KMS-11 (cell line): ENCODE results near the gene LCAT.
A peak's percentile ranks its signal among the peaks of the same experiment; 100 is the strongest.
"Not testable (repeated sequence)": the region's sequence is repeated elsewhere in the genome, so short reads cannot be mapped to it uniquely, and the experiment has no call there.

Experiments used
- H2AFZ ChIP-seq: fragments of 200-600 bp; sonication (generic); 2 replicates; pipeline ENCODE4 v1.6.1; 2016; ENCODE audit warnings: antibody characterized with exemption, mixed run types, low read depth
- H3K27ac ChIP-seq: fragments of 200-600 bp; sonication (generic); 2 replicates; pipeline ENCODE4 v1.6.1; 2016; ENCODE audit warnings: mild to moderate bottlenecking, mixed run types
- H3K27me3 ChIP-seq: fragments of 200-600 bp; sonication (generic); 2 replicates; pipeline ENCODE4 v1.6.1; 2017; ENCODE audit warnings: mild to moderate bottlenecking, low read depth, mixed run types, moderate library complexity; ENCODE audit not compliant: insufficient read depth
- H3K36me3 ChIP-seq: fragments of 200-600 bp; sonication (generic); 2 replicates; pipeline ENCODE4 v1.6.1; 2017; ENCODE audit warnings: mild to moderate bottlenecking, mixed run types; ENCODE audit not compliant: insufficient read depth
- H3K4me1 ChIP-seq: fragments of 200-600 bp; sonication (generic); 2 replicates; pipeline ENCODE4 v1.6.1; 2016; ENCODE audit warnings: mild to moderate bottlenecking, low read depth, mixed run types; ENCODE audit not compliant: poor library complexity, severe bottlenecking
- H3K4me2 ChIP-seq: fragments of 200-600 bp; sonication (generic); 2 replicates; pipeline ENCODE4 v1.7.0; 2016; ENCODE audit warnings: mild to moderate bottlenecking, mixed run types
- H3K4me3 ChIP-seq: fragments of 200-600 bp; sonication (generic); IDR thresholded peaks from 2 replicates; pipeline ENCODE4 v1.6.1; 2017; ENCODE audit warnings: low read depth, low read length, mixed read lengths; ENCODE audit not compliant: insufficient read depth
- H3K79me2 ChIP-seq: fragments of 200-600 bp; sonication (generic); 2 replicates; pipeline ENCODE4 v1.6.1; 2016; ENCODE audit warnings: low read depth, mixed run types; ENCODE audit not compliant: insufficient read depth
- H3K9ac ChIP-seq: fragments of 200-600 bp; sonication (generic); 2 replicates; pipeline ENCODE4 v1.6.1; 2016; ENCODE audit warnings: mild to moderate bottlenecking, mixed run types
- H4K20me1 ChIP-seq: fragments of 200-600 bp; sonication (generic); 2 replicates; pipeline ENCODE4 v1.6.1; 2016; ENCODE audit warnings: mild to moderate bottlenecking, mixed run types; ENCODE audit not compliant: insufficient read depth
- TF ChIP-seq, protein P1 (sequence below): fragments of 200-600 bp; sonication (generic); conservative IDR thresholded peaks from 2 replicates; pipeline ENCODE4 v1.6.1; 2017; ENCODE audit warnings: low read depth, mild to moderate bottlenecking, antibody characterized with exemption, low read length, moderate library complexity, mixed read lengths

LCAT gene

DNA sequence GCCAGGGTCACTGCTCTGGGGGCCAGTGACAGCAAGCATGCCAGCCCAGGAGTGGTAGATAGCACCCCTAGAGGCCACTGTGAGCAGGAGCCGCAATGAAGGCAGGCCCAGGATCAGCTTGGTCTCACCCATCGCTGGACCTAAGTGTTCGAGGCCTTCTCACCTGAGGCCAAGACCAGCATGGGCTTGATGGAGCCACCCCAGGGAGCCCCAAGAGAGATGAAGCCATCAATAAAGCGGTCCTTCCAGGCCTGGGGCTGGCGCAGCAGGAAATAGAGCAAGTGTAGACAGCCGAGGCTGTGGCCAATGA is 1.8 kb downstream of the LCAT start:
- peaks cover 6% of the 10 kb centered on the region for H3K4me1 ChIP-seq
- no peak overlapping the region for H3K4me2 ChIP-seq
- H3K9ac ChIP-seq, result no peak overlapping the region
- H3K4me3 ChIP-seq, result no peak overlapping the region
- no peaks in the 10 kb centered on the region for H3K27me3 ChIP-seq
- no peaks in the 10 kb centered on the region for H3K36me3 ChIP-seq
- TF ChIP-seq, protein P1, sequence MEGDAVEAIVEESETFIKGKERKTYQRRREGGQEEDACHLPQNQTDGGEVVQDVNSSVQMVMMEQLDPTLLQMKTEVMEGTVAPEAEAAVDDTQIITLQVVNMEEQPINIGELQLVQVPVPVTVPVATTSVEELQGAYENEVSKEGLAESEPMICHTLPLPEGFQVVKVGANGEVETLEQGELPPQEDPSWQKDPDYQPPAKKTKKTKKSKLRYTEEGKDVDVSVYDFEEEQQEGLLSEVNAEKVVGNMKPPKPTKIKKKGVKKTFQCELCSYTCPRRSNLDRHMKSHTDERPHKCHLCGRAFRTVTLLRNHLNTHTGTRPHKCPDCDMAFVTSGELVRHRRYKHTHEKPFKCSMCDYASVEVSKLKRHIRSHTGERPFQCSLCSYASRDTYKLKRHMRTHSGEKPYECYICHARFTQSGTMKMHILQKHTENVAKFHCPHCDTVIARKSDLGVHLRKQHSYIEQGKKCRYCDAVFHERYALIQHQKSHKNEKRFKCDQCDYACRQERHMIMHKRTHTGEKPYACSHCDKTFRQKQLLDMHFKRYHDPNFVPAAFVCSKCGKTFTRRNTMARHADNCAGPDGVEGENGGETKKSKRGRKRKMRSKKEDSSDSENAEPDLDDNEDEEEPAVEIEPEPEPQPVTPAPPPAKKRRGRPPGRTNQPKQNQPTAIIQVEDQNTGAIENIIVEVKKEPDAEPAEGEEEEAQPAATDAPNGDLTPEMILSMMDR, result peak; percentile 76
- no peak overlapping the region for H2AFZ ChIP-seq
- H3K79me2 ChIP-seq, result no peaks in the 10 kb centered on the region
- H3K27ac ChIP-seq, result no peak overlapping the region
- no peaks in the 10 kb centered on the region for H4K20me1 ChIP-seq

DNA sequence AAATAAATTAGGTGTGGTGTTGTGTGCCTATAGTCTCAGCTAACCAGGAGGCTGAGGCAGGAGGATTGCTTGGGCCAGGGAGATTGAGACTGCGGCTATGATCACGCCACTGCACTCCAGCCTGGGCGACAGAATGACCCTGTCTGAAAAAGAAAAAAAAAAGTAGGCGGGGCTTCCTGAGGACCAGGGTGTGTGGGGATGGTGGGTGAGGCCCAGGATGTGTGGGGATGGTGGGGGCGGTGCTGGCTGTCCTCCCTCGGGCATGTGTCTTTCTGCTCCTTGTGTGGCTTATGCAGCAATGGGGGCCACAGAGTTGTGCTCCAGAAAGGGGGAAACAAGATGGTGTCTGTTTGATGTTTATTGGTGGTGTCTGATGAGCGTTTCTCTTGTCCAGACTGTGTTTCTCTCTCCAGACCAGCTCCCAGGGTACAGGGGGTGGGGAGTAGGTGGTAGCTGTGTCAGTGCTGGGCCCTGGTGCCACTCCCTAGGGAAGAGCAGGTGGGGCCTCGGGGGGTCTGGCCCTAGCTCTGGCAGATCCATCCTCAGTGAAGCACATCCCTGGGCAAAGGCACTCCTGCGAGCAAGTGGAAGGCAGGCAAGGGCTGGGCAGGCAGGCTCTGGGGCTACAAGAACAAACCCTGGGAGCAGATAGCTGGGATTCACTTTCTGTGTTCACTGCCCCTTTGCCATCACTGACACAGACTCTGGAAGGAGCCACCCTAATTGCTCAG is 2.3 kb downstream of the LCAT start:
- TF ChIP-seq, protein P1, result no peak; the same call in 1 of the 2 replicates
- Histone ChIP-seq H3K27me3 (no peaks in the 10 kb centered on the region), H4K20me1 (no peaks in the 10 kb centered on the region), H3K4me2 (no peak overlapping the region), H3K36me3 (no peaks in the 10 kb centered on the region), H3K79me2 (no peaks in the 10 kb centered on the region), H3K4me3 (no peak overlapping the region), H3K27ac (no peak overlapping the region), H3K4me1 (peaks cover 9% of the 10 kb centered on the region), H3K9ac (no peak overlapping the region), H2AFZ (no peak overlapping the region)

DNA sequence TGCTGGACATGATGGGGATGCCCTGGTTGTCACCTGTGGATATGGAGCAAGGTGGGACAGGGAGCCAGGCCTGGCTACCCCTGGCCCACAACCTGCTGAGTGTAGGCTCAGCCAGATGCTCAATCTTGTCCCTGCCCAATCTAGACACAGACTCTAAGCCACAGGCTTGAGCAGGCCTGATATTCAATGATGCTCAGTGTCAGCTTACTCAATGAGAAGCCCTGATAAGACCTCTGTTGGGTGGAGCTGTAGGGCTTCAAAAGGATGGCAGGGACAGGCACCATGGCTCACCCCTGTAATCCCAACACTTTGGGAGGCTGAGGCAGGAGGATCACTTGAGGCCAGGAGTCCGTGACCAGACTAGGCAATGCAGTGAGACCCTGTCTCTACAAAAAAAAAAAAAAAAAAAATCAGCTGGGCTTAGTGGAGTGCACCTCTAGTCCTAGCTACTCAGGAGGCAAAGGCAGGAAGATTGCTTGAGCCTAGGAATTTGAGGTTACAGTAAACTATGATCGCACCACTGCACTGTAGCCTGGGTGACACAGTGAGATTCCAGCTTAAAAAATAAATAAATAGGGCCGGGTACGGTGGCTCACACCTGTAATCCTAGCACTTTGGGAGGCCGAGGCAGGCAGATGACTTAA is 3.4 kb downstream of the LCAT start:
- peaks cover 6% of the 10 kb centered on the region; the same call in 1 of the 2 replicates for H3K79me2 ChIP-seq
- no peak overlapping the region for H3K27ac ChIP-seq
- no peak overlapping the region for H3K9ac ChIP-seq
- H3K4me2 ChIP-seq, result no peak overlapping the region
- no peak overlapping the region for H2AFZ ChIP-seq
- no peaks in the 10 kb centered on the region for H3K27me3 ChIP-seq
- H3K4me1 ChIP-seq, result peaks cover 9% of the 10 kb centered on the region
- no peaks in the 10 kb centered on the region for H4K20me1 ChIP-seq
- H3K4me3 ChIP-seq, result no peak overlapping the region
- H3K36me3 ChIP-seq, result no peaks in the 10 kb centered on the region
- TF ChIP-seq, protein P1, result no peak

DNA sequence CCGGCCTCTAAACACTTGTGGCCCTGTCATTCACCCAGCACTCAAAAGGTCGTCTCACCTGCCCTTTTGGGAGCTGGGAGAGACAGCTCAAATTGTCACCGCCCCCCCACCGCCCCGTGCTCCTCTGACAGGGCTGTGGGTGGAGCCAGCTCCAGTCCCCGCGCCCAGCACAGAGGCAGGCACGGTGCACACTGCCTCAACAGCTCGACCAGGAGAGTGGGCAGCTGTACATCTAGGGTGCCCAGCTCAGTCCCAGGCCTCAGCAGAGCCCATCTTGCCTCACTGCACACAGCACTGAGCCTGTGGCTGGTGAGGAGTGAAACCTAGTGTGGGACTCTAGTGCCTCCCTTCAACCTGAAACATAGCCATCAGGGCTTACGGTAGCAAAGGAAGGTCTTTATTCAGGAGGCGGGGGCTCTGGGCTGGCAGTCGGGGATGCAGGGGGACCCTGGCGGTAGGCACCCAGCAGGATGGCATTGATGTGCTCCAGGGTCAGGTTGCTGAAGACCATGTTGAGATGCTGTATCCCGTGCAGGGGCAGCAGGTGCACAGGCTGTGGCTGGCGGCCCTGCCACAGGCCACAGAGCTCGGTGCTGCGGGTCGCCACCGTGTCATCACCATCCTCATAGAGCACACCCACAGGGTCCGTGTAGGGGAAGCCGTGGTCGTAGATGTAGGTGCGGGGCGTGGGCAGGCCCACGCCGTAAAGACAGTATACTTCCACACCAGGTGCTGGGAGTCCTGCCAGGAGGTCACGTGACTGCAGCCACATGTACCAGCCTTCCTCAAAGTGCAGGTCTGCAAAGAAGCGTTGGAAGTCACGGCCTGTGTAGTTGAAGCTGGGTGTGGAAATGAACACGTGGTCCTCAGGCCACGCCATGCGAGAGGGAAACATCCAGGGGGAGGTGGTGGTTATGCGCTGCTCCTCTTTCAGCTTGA is 4.1 kb downstream of the LCAT start:
- H3K9ac ChIP-seq, result no peak overlapping the region
- H2AFZ ChIP-seq, result no peak overlapping the region
- peaks cover 16% of the 10 kb centered on the region for H3K4me1 ChIP-seq
- H3K79me2 ChIP-seq, result peaks cover 12% of the 10 kb centered on the region; the same call in 1 of the 2 replicates
- no peaks in the 10 kb centered on the region for H3K27me3 ChIP-seq
- no peak overlapping the region for H3K27ac ChIP-seq
- H3K4me3 ChIP-seq, result no peak overlapping the region
- H3K4me2 ChIP-seq, result no peak overlapping the region
- no peaks in the 10 kb centered on the region for H3K36me3 ChIP-seq
- TF ChIP-seq, protein P1, result no peak
- no peaks in the 10 kb centered on the region for H4K20me1 ChIP-seq

DNA sequence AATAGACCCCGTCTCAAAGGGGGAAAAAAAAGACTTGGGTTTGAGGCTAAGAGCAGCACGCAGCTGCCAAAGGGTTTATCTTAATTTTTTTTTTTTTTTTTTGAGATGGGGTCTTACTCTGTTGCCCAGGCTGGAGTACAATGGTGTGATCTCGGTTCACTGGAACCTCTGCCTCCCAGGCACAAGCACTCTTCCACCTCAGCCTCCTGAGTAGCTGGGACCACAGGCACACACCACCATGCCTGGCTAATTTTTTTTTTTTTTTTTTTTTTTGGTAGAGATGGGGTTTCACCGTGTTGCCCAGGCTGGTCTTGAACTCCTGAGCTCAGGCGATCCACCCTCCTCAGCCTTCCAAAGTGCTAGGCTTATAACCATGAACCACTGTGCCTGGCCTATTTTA is 6.2 kb downstream of the LCAT start:
- not testable (repeated sequence) for H3K36me3 ChIP-seq, H3K27me3 ChIP-seq, H3K9ac ChIP-seq, H3K4me3 ChIP-seq, H4K20me1 ChIP-seq, H2AFZ ChIP-seq
- Histone ChIP-seq H3K4me1 (peaks cover 16% of the 10 kb centered on the region), H3K27ac (peak overlapping the region; percentile 78; the same call in 1 of the 2 replicates), H3K79me2 (peaks cover 12% of the 10 kb centered on the region; the same call in 1 of the 2 replicates), H3K4me2 (peak overlapping the region; percentile 85)
